Chondrocyte (in vitro differentiated cells): ENCODE data around the gene HSPA9. TPM values are rescaled to one million over a fixed set of nuclear protein-coding genes. Genes with fewer than 3 reads are reported as not detected.

Source experiments
- DNase-seq: peaks from one replicate; pipeline ENCODE4 v3.0.0; 2021; ENCODE audit warnings: mixed read lengths, low spot score
- H3K27ac Mint-ChIP-seq: one replicate; pipeline ENCODE4 v1.8.0; 2021; ENCODE audit warnings: mild to moderate bottlenecking, moderate library complexity, mixed read lengths; ENCODE audit not compliant: unreplicated experiment
- H3K27me3 Mint-ChIP-seq: 2 replicates; pipeline ENCODE4 v1.8.0; 2021; ENCODE audit warnings: low read depth, mixed read lengths
- H3K36me3 Mint-ChIP-seq: 2 replicates; pipeline ENCODE4 v1.8.0; 2021; ENCODE audit warnings: low read depth, mixed read lengths
- H3K4me1 Mint-ChIP-seq: 2 replicates; pipeline ENCODE4 v1.8.0; 2021; ENCODE audit warnings: low read depth, mild to moderate bottlenecking, mixed read lengths
- H3K4me3 Mint-ChIP-seq: one replicate; pipeline ENCODE4 v1.8.0; 2021; ENCODE audit warnings: mild to moderate bottlenecking, moderate library complexity, mixed read lengths; ENCODE audit not compliant: unreplicated experiment
- H3K9me3 Mint-ChIP-seq: 2 replicates; pipeline ENCODE4 v1.8.0; 2021; ENCODE audit warnings: low read depth, mixed read lengths
- total RNA-seq: library from RNA; stranded (reverse); gene quantifications from 3 replicates; pipeline ENCODE4 v1.2.1, GENCODE V29; 2021
- TF ChIP-seq, protein P1 (sequence below): fragments of 200-600 bp; sonication (generic); IDR thresholded peaks from 2 replicates; pipeline ENCODE4 v1.5.0; 2021; ENCODE audit warnings: antibody characterized with exemption, mild to moderate bottlenecking, moderate library complexity

Gene HSPA9
- total RNA-seq, 1 donor from 2014 or later, result 241 TPM

DNA sequence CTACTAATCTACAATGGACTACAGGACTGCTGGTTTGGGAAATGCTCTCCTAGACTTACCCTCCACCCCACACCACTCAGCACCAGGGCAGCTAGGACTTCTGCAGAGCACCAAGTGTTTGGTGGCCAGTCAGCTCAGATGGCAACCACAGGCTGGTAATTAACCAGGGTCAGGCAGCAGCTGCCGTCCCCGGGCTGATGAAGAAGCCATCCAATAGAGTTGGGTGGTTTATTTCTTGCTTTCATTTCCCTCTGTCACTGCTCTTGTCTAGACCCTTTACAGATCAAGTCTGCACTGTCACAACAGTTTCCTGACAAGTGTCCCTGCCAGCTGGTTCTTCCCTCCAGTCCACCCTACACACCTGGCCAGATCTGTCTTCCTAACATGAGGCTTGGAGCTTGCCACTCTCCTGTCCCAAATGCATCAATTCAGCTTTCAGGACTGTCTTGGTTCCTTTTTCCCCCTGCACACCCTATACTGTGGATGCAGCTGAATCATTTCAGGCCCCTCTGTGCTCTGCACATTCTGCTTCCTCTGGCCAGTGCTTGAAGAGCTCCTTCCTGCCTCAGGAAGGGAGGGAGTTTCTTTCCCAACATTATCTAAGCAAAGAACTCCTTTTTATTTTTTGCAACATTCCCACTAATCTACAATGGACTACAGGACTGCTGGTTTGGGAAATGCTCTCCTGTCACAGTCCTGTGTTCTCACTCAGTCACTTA lies 30.2 kb upstream of the HSPA9 start:
- H3K36me3 Mint-ChIP-seq, result no peaks in the 10 kb centered on the region
- no peak for DNase-seq
- no peak overlapping the region for H3K27ac Mint-ChIP-seq
- peaks cover 1% of the 10 kb centered on the region for H3K27me3 Mint-ChIP-seq
- H3K9me3 Mint-ChIP-seq, result no peaks in the 10 kb centered on the region
- peaks cover 26% of the 10 kb centered on the region for H3K4me1 Mint-ChIP-seq
- no peak overlapping the region for H3K4me3 Mint-ChIP-seq
- TF ChIP-seq, protein P1, sequence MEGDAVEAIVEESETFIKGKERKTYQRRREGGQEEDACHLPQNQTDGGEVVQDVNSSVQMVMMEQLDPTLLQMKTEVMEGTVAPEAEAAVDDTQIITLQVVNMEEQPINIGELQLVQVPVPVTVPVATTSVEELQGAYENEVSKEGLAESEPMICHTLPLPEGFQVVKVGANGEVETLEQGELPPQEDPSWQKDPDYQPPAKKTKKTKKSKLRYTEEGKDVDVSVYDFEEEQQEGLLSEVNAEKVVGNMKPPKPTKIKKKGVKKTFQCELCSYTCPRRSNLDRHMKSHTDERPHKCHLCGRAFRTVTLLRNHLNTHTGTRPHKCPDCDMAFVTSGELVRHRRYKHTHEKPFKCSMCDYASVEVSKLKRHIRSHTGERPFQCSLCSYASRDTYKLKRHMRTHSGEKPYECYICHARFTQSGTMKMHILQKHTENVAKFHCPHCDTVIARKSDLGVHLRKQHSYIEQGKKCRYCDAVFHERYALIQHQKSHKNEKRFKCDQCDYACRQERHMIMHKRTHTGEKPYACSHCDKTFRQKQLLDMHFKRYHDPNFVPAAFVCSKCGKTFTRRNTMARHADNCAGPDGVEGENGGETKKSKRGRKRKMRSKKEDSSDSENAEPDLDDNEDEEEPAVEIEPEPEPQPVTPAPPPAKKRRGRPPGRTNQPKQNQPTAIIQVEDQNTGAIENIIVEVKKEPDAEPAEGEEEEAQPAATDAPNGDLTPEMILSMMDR, result no peak

DNA sequence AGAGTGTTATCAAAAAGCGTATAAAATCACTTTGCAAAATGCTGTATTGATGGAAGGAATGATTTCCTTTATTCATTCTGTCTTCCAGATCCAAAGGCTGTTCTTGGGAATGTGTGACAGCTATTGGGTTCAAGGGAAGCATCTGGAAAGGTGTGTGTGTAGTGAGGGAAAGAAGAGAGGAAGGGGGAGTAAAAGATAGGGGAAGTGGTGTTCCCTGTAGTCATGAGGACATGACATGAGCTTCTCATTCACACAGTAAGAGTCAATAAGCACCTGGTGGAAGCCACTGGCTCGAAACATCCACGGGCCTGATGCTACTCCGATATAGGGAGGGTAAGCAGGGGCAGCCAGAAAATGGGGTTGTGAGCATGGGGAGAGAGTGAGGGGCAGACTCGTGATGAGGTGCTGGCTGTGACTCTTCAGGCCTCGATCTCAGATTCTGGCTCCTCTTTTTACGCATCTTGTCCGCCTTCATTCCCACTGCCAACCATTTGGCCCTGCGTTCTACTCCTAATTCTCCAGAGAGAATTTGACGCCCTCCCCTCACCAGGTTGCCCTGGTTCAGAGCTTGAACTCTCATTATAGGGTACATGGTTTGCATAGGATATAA lies 29.1 kb upstream of the HSPA9 start:
- H3K4me1 Mint-ChIP-seq, result peaks cover 15% of the 10 kb centered on the region
- peaks cover 1% of the 10 kb centered on the region for H3K27me3 Mint-ChIP-seq
- H3K4me3 Mint-ChIP-seq, result no peak overlapping the region
- H3K36me3 Mint-ChIP-seq, result no peaks in the 10 kb centered on the region
- H3K9me3 Mint-ChIP-seq, result no peaks in the 10 kb centered on the region
- DNase-seq, result no peak
- TF ChIP-seq, protein P1, result no peak
- H3K27ac Mint-ChIP-seq, result no peak overlapping the region

DNA sequence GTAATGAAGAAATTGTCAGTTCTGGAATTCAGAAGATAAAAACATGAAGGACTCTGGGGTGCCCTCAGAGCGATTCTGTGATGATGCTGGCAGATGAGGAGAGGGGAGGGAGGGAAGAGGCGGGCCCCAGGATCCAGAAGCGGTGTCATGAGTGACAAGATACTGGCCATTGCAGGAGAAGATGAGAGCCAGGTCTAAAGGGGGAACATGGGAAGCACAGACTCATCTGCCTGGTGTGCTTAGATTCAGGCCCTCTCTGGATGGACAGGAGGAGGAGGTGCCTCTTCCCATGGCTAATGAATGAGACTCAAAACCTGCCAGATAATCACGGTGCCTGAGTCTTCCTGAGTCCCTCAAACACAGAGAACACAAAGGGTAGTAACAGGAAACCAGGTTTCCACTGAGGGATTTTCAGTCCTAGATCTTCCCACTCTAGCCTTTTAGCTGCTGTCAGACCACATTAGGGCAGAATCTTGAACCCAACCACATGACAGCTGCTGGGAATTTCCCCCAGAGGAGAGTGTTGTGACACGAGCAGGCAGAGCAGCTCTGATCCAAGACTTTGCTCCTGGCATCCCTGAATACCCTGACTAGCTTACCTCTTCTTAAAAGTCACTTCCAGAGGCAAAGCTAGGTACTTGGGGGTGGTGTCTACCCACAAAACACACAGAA lies 28.2 kb upstream of the HSPA9 start:
- no peaks in the 10 kb centered on the region for H3K36me3 Mint-ChIP-seq
- peaks cover 11% of the 10 kb centered on the region for H3K4me1 Mint-ChIP-seq
- TF ChIP-seq, protein P1, result no peak
- H3K27ac Mint-ChIP-seq, result no peak overlapping the region
- H3K9me3 Mint-ChIP-seq, result no peaks in the 10 kb centered on the region
- H3K27me3 Mint-ChIP-seq, result peaks cover 1% of the 10 kb centered on the region
- DNase-seq, result no peak
- H3K4me3 Mint-ChIP-seq, result no peak overlapping the region

DNA sequence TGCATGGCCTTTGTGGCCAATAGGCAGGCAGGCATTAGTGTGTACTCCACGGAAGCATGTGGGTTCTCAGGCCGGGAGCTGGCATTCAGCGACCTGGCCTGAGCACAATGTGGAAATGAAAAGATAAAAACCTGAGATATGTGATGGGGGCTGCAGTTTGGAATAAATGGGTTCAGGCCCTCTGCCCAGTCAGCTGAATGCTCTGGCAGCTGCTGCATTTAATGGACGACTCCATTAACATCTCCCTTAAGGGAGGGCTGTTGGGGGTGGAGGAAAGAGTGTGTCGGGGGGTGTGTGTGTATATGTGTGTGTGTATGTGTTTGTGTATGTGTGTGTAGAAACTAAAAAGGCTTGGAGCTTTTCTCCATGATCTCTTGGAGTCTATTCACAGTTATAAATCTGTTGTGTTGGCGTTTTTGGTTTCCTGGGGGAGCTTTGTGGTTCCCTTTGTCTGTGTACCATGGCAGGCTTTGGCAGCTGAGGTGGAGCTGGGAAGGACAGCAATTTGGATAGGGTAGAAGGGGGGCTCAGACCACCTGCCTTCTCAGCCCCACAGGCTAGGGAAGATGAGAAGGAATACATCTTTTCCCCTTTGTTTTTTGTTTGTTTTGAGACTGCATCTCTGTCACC lies 27.3 kb upstream of the HSPA9 start:
- Mint-ChIP-seq H3K4me1 (peaks cover 11% of the 10 kb centered on the region), H3K27me3 (peaks cover 3% of the 10 kb centered on the region), H3K27ac (no peak overlapping the region), H3K36me3 (no peaks in the 10 kb centered on the region), H3K4me3 (no peak overlapping the region), H3K9me3 (no peaks in the 10 kb centered on the region)
- TF ChIP-seq, protein P1, result no peak
- no peak for DNase-seq

DNA sequence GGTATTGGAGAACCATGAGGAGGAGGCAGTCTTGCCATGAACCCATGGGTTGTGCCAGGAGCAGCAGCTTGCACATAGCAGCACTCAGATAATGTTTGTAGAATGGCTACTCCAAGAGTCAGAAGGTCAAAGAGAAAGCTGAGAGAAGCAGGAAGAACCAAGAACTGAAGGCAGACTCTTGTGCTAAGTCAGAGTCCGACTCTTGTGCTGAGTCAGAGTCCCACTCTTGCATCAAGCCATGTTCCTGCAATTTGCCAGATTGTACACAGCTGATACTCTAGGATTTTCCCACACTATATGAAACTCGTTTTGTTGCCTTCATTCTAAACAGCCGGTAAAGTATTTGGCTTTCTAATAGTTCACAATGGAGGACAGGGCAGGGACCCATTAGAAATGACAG lies 26.2 kb upstream of the HSPA9 start:
- H3K27ac Mint-ChIP-seq, result no peak overlapping the region
- H3K36me3 Mint-ChIP-seq, result no peaks in the 10 kb centered on the region
- no peak for DNase-seq
- peaks cover 11% of the 10 kb centered on the region for H3K4me1 Mint-ChIP-seq
- TF ChIP-seq, protein P1, result no peak
- no peak overlapping the region for H3K4me3 Mint-ChIP-seq
- peaks cover 3% of the 10 kb centered on the region for H3K27me3 Mint-ChIP-seq
- H3K9me3 Mint-ChIP-seq, result no peaks in the 10 kb centered on the region
